Measurements from ENCODE around the gene MYOZ2. TPM values are rescaled to one million over a fixed set of nuclear protein-coding genes. Genes with fewer than 3 reads are reported as not detected.

The MYOZ2 gene
- total RNA-seq, 1 donor from 2014 or later = 0.49 TPM

DNA sequence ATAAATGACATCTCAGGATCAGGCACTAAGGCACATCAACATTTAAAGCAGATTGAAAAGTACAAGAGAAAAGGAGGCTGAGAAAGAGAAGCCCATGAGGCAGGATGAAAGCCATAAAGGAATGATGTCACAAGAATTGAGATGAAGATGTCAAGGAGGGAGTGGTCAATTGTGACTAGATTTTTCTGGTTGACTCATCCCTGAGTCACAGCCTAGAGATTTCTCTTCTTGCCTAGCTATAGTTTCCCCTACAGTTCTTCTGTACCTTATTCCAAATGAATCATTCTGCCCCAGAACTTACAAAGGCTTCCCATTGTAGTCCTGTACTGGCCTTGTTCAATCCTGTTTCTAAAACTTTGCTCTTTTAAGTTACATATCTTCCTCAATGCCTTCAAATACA is 73.4 kb downstream of the MYOZ2 start:
- no peaks in the 10 kb centered on the region for H3K9me3 ChIP-seq
- H3K27me3 ChIP-seq = no peaks in the 10 kb centered on the region
- peaks cover 17% of the 10 kb centered on the region for H3K4me1 ChIP-seq
- no peak for DNase-seq (ENCODE audit: extremely low spot score in 2 of 2)
- TF ChIP-seq POLR2A (IDR thresholded peaks at IDR 0.05) = no peak
- TF ChIP-seq CTCF (IDR thresholded peaks at IDR 0.05) = no peak
- peak; percentile 27 to 46 for TF ChIP-seq POLR2AphosphoS5 (IDR thresholded peaks at IDR 0.05; ENCODE audit: insufficient read depth in 1 of 2, low read depth in 1 of 2)
- no peaks in the 10 kb centered on the region for H3K36me3 ChIP-seq
- intact Hi-C loops (cut with DNase I) = no loop called here
- peak overlapping the region; percentile 22 for H3K27ac ChIP-seq
- no peak overlapping the region for H3K4me3 ChIP-seq

GRCh38 chr4:119209586-119209985 is 74.0 kb downstream of the MYOZ2 start:
- Histone ChIP-seq H3K4me1 (peaks cover 13% of the 10 kb centered on the region), H3K36me3 (no peaks in the 10 kb centered on the region), H3K27me3 (no peaks in the 10 kb centered on the region), H3K4me3 (no peak overlapping the region), H3K27ac (peak overlapping the region; percentile 22), H3K9me3 (no peaks in the 10 kb centered on the region)
- TF ChIP-seq POLR2A (IDR thresholded peaks at IDR 0.05) = no peak
- no peak for TF ChIP-seq POLR2AphosphoS5 (IDR thresholded peaks at IDR 0.05; ENCODE audit: insufficient read depth in 1 of 2, low read depth in 1 of 2)
- TF ChIP-seq CTCF (IDR thresholded peaks at IDR 0.05) = no peak
- intact Hi-C loops (cut with DNase I) = no loop called here
- DNase-seq (ENCODE audit: extremely low spot score in 2 of 2) = no peak

DNA sequence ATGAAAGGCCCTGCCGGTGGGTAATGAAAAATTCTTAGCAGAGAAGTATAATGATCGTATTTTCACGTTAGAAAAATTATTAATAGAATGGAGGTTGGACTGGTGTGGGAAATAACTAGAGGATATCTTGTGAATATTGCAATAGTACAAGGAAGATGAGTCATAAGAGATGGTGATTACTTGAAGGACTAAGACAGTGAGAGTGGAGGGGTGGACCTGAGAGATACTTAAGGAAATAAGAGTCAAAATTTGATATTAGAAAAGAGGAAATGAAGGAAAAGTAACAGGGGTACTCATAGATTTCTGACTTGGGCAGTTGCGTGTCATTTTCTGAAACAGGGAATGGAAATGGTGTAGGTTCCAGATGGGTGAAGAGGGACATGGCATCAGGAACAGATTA is 75.1 kb downstream of the MYOZ2 start:
- intact Hi-C loops (cut with DNase I) = loop anchor here (10.0 kb wide), 3 partner anchors 74 to 166 kb away; no protein-coding TSS in a partner anchor
- no peak for DNase-seq (ENCODE audit: extremely low spot score in 2 of 2)
- Histone ChIP-seq H3K27me3 (no peaks in the 10 kb centered on the region), H3K4me3 (no peak overlapping the region), H3K27ac (no peak overlapping the region), H3K4me1 (peaks cover 10% of the 10 kb centered on the region), H3K36me3 (no peaks in the 10 kb centered on the region), H3K9me3 (no peaks in the 10 kb centered on the region)
- TF ChIP-seq POLR2A (IDR thresholded peaks at IDR 0.05) (no peak), CTCF (IDR thresholded peaks at IDR 0.05) (no peak), POLR2AphosphoS5 (IDR thresholded peaks at IDR 0.05; ENCODE audit: insufficient read depth in 1 of 2, low read depth in 1 of 2) (no peak)

GRCh38 chr4:119211867-119212233 is 76.2 kb downstream of the MYOZ2 start:
- intact Hi-C loops (cut with DNase I) = loop anchor here (10.0 kb wide), 3 partner anchors 73 to 167 kb away; no protein-coding TSS in a partner anchor
- Histone ChIP-seq H3K36me3 (no peaks in the 10 kb centered on the region), H3K4me3 (peak overlapping the region; percentile 90 to 91), H3K27ac (peak overlapping the region; percentile 96), H3K9me3 (no peaks in the 10 kb centered on the region), H3K27me3 (no peaks in the 10 kb centered on the region), H3K4me1 (peaks cover 10% of the 10 kb centered on the region)
- no peak for DNase-seq (ENCODE audit: extremely low spot score in 2 of 2)
- TF ChIP-seq POLR2A (IDR thresholded peaks at IDR 0.05) (no peak), CTCF (IDR thresholded peaks at IDR 0.05) (peak in 1 of 3 experiments; percentile 15)

DNA sequence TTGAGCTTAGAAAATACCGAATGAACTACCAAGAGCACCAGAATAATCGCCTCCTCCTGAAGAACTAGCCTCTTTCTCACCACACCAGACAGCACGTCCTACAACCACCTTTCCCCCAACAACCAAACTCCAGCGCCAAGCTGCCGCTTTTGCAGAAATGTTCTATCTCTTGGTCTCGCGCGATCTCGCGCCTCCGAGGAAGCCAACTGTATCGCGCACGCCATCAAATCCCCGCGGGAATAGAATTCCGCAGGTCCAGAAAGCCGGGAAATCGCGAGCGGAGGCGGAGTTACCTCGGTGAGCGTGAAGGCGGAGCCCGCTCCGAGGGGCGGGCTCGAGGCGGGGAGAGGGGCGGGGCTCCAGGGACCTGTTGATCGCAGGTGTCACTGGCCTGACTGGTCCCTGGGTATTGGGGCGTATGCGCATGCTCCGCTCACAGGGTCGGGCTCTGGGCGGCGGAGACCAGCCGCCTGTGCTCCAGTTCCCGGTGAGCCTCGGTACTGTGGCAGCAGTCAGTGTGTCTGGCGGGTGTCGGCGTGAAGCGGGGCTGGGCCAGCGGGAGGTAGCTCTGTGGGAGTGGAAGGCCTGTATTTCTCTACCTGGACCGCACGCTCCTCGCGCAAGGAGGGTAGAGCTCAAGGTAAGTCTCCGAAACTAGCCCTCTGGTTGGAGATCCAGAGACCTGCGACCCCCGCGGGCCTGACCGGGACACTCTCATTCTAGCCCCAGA is 76.8 kb downstream of the MYOZ2 start, which contains the start of gene USP53:
Gene USP53 (plus strand): TSS at position 480 of the 730 bp plus-strand sequence. CDS start 27,047 bp downstream, outside the sequence.
- Histone ChIP-seq H3K27ac (peak within 1 kb of the TSS; percentile 96), H3K27me3 (no peaks in the 10 kb centered on the region), H3K36me3 (peaks cover 0 to under 1% of the 10 kb centered on the region in 2 donors), H3K4me1 (peaks cover 10% of the 10 kb centered on the region), H3K9me3 (no peaks in the 10 kb centered on the region), H3K4me3 (peak within 1 kb of the TSS; percentile 90 to 91)
- TF ChIP-seq POLR2AphosphoS5 (IDR thresholded peaks at IDR 0.05; ENCODE audit: insufficient read depth in 1 of 2, low read depth in 1 of 2) = peak; percentile 82 to 99
- peak in 1 of 2 donors; percentile 93 for TF ChIP-seq POLR2A (IDR thresholded peaks at IDR 0.05)
- peak in 1 of 3 experiments; percentile 54 for TF ChIP-seq CTCF (IDR thresholded peaks at IDR 0.05)
- peak; percentile 98 to 99 for DNase-seq (ENCODE audit: extremely low spot score in 2 of 2)
- intact Hi-C loops (cut with DNase I) = loop anchor here (10.0 kb wide), 3 partner anchors 72 to 168 kb away; no protein-coding TSS in a partner anchor
